Measurements from ENCODE around the gene SLC24A3.

The SLC24A3 gene

DNA sequence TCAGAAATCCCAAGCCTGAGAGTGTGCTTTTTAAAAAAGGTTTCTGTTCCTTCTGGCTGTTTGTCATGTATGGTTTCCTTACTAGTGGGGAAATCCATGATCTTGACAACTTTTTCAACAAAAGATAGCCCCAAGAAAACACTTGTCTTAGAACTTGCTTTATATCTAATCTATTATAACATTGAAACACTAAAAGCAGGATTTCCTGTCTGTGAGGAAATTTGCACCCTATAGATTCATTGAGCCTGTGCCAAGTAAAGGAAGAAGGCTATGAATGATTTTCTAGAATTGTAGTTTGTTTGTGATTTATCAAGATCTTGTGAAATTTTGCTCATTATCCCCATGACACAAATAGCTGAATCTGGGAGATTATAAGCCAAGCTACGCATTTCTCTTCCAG is 307.0 kb downstream of the SLC24A3 start:
- DNase-seq = no peak

DNA sequence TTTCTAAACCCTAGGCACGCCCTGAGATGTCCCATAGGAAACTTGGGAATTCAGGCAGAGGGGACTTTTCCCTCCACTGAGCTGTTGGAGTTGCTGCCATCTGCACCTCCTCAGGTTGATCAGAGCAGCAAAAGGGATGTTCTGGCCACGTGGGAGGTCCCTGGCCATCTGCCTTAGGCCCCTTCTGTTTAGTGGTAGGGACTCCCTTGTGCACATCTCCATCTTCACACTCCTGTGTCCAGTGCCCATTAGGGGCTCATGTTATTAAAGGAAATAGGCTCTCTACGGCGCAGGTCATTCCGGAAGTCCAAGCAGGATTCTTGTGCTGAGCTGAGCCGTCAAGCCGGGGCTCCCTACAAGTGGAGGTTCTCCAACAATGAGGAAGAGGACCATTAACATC is 307.8 kb downstream of the SLC24A3 start:
- no peak for DNase-seq

DNA sequence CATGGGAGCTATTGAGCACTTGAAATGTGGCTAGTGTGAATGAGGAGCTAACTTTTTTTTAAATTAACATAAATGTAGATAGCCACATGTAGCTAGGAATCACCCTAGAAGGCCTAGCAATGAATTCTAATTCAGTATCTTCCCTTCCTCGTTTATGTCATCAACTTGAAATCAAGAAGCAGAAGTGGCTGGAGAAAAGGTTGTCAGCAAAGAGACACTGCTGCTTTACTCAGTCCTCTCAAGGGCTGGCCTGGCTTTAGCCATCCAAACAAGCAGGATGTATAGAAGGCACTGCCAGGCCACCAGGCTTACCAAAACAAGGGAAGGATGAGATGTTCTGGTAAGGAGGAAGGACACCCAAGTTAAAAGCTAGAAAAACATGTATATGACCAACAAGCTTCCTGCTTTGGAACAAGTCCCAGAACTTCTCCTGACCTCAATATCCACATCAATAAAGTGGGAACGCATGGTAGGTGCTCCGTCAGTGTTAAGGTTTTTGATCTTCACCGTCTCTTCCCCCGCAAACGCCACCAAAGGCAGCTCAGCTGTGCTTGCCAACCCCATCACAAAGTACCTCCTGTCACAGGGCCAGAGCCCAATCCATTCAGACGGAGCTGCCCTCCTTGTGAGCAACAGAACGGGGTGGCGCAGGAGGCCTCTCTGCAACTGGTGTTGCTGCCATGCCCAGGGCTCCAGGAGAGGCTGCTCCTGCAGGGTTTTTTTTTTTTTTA is 309.8 kb downstream of the SLC24A3 start:
- no peak for DNase-seq

DNA sequence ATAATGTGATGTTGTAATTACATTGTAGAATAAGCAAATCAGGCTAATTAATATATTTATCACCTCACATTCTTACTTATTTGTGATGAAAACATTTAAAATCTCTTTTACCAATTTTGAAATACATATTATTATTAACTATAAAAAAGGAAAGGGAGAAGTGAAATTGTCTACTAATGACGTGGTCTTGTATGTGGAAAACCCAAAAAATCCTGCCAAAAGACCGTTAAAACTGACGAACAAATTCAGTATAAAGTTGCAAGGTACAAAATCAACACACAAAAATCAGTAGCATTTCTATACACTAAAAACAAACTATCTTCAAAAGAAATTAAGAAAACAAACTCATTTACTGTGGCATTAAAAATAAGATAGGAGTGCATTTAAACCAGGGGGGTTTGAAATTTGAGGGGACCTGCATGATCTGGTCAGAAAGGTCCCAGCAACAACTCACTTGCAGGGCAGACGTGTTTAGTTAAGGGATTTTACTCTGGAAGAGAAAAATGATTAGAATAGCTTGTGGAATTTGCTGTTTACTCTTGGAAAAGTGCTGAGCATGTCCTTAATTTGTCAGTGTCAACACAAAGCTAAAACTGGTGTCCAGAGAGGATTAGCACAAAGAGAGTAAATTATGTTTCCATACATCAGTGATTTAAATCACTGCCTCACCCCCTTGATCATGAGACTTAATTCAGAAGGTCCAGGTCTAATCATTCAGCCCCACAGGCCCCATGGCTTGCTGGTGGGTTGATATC is 310.6 kb downstream of the SLC24A3 start:
- no peak for DNase-seq

DNA sequence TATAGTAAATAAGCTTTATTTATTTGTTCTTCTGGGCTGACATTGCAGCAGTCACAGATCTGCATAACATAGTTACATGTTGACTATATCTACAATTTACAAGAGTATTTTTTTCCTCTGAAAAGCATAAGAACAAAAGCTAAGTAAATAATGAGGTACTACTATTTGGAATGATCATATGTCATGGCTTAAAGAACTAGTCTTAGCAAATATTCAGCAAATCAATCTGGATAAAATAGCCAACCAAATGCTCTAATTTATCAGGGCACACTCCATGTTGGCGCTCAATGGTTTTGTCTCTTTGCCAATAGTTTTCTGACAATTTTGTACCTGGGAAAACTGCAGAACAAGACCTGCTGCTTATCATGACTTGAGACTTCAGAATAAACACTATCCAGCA is 312.2 kb downstream of the SLC24A3 start:
- DNase-seq = no peak

DNA sequence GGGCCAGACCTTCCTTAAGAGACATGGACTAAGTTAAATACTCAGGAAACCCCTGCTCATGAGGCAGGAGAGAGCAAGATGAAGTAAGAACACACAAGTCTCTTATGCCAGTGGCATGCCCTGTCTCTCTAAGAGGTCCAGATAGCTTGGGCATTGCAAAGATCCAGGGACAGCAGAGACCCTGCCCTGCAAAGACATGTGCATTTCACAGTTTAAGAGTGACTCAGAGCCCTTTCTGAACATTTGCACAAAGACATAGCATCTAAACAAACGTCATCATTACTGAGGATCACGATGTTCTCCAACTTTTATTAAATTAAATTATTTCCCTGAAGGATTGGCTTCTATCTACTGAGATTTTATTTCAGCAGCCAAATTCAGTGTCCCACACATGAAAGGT is 315.1 kb downstream of the SLC24A3 start:
- DNase-seq = no peak

DNA sequence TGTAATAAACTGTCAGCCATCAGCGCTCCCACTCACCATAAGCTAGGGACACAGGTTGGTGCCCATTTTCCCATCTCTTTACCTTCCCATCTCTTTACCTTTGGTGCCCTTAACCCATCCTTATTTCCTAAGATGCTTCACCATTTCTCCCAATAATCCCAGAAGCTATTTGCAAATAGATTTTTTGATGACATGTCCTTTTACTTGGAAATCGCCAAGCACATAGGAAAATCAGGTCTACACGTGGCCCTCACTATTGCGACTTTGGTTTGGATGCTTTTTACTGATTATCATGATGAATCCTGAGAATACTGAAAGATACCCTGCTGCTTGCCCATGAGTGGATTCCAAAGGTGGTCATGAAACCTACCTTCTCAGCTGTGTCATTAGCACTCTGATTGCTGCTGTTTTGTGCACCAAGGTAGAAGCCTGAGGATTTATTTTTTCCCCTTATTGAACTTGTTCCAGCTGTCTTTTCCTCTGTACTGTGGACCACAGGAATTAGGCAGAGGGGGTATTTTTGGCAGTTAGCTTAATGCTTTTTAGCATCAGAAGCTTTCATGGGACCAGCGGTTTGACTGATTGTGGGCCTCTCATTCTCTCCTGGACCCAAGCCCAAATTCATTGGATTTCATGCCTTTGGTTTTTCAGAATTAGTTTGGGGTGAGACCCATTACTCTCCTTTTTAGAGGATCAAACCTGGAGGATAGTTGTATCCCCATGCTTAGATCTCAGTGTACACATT is 316.0 kb downstream of the SLC24A3 start:
- no peak for DNase-seq

DNA sequence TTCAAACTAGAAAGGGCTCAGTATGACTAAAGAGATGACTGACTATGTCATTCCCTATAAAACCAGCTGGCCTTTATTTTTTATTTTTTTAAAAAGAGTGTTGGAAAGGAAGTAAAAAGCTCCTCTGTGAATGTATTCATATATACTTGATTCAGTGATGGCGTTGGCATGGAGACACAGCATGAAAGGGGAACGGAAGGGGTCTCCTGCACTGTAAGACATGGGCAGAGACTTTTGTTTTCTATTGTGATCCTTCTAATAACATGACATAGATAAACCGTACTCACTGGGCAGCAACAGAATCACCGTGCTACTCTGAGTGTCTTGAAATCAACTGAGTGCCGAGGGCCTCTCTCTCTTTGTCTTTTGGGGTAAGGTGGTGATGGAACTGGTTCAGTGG is 317.6 kb downstream of the SLC24A3 start:
- no peak for DNase-seq

DNA sequence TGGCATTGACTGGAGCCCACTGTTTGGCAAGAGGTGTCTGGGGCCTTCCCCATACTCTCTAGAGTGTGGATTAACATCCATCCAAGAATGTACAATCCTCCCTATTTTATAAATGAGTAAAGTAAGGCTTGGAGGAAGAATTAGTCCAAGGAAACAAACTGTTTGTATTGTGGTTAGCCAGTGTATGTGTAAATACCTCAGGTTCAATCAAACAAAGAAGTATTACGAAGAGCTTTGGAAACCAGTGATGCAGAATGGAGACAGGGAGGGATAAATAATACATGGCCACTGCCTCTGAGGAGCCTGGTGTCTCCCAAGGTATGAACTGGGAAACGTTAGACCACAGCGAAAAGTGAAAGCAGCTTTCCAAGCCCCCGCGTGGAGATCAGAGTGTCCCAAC is 319.0 kb downstream of the SLC24A3 start:
- DNase-seq = no peak

DNA sequence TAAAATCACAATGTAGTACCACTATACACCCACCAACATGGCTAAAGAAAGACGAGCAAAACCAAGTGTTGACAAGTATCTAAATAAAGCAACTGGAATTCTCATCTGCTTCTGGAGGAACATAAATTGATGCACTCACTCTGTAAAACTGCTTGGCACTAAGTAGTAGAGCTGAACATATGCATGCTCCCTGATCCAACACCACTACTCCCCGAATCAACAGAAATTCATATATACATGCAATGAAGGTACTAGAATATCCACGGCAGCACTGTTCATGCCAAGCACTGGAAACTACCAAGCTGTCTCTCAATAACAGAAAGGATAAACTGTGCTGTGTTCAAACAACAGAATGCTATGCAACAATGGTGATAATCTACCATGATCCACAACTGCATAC is 326.1 kb downstream of the SLC24A3 start:
- no peak for DNase-seq

DNA sequence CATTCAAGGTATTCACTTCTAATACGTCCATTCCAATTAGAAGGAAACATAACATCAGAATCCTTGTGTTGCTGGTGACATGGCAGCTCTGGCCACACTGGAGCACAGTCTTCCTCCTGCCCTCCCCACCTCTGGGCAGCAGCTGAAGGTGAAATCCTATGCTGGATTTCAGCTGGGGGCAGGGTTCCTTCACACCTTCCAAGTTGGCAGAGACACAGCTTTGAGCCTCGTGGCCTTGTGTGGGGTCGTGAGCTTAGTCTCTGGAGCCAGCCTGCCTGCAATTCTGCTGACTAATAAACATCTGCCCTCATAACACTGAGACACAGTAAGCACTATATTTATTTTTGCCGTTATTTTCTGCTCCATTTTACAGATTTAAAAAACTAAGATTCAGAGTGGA is 326.7 kb downstream of the SLC24A3 start:
- DNase-seq = no peak

DNA sequence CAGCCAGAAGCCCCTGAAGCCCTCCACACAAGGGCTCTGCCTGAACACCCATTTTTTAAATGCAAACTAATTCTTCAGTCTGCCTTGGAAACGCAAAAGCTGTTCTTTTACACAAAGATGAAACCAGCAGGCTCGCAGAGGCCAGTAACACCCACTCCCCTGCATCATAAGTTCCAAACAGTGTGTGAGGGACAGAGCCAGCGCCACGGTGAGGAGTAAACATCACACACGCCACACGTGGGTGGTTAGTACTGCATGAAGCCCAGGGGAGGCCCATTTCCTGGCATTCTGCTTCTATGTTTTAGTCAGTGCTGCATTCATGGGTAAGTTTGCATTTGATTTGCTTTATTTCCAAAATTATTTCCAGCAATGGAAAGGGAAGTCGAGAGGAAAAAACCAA is 327.9 kb downstream of the SLC24A3 start:
- DNase-seq = no peak

DNA sequence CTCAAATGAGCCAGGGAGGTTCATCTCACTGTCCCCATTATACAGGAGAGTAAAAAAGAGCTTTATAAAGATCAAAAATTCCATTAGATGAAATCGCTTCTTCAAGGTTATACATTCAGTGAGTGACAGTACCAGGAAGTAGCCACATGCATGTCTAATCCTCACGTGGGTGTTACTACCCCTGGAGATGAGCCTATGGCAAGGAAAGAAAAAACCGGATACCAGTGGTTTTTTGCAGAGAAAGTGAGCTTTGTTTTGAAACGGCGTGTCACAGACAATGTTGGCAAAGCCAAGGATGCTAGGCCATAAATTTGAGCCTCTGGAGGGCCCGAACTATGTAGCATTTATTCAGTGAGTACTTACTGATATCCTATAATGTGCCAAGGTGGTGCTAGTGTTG is 330.7 kb downstream of the SLC24A3 start:
- no peak for DNase-seq

DNA sequence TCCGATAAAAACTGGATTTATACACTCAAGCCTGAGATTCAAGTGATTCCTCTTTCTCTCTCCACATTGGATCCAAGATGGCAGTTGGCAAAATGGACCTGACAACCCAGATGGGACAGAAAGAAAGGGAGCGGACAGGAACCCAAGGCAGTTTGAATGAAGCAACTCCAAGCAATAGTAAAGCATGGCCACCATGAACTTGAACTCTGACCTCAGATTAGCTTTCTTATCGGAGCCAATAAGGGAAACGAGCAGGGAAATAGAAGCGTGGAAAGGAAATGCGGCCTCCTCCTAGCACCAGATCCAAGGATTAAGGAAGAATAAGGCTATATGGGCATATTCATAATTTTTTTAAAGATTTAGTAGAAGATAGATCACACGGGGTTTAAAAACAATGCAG is 332.2 kb downstream of the SLC24A3 start:
- no peak for DNase-seq

DNA sequence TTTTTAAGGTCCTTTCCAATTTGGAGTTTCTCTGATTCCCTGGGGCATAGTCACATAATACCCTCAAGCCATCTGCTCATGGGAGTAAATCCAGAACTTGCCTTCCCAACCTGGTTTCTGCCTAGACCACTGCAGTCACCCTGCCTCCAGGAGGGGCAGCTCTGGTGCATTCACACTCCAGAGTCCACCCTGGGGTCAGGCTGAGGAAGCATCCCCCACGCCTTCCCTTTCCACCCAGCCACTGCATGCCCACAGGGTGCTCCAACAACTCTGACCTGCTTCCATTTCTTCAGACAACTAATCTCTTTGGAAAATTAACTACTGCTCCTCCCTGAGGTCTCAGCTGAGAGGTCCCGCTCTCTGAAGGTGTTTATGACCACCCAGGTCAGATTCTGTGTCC is 334.2 kb downstream of the SLC24A3 start:
- no peak for DNase-seq

DNA sequence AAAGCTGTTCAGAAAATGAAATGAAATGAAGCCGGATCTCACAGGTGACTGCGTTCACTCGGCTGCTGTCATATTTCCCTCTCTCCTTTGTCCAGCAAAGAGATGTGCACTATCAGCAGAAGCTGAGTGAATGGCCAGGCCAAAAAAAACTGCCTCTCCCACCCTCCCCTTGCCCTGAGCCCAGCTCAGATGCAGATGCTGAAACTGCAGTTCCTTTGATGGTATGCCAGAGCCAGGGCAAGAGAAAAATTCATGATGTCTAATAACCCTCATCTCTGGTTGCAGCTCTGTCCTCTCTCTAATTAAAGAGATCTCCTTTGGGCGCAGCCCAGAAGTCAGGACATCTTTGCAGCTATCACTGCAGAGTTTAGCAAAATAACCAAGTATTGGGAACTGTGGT is 335.1 kb downstream of the SLC24A3 start:
- DNase-seq = no peak

DNA sequence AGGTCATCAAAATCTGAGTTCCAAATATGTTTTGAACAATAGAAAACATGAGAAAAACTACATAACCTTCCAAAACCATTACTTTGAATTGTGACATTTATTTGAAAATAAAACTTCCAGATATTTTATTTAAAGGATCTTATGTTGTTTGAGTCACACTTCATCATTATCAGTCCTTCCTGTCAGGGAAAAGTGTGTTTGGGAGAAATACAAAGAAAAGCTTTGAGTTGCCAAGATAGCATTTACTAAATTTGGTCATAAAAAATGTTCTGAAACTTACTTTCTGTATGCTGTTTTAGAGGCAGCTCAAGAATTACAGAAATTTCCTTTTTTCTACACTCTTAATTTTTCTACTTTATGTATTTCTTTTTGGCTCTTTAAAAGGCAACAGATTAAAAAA is 337.5 kb downstream of the SLC24A3 start:
- no peak for DNase-seq

DNA sequence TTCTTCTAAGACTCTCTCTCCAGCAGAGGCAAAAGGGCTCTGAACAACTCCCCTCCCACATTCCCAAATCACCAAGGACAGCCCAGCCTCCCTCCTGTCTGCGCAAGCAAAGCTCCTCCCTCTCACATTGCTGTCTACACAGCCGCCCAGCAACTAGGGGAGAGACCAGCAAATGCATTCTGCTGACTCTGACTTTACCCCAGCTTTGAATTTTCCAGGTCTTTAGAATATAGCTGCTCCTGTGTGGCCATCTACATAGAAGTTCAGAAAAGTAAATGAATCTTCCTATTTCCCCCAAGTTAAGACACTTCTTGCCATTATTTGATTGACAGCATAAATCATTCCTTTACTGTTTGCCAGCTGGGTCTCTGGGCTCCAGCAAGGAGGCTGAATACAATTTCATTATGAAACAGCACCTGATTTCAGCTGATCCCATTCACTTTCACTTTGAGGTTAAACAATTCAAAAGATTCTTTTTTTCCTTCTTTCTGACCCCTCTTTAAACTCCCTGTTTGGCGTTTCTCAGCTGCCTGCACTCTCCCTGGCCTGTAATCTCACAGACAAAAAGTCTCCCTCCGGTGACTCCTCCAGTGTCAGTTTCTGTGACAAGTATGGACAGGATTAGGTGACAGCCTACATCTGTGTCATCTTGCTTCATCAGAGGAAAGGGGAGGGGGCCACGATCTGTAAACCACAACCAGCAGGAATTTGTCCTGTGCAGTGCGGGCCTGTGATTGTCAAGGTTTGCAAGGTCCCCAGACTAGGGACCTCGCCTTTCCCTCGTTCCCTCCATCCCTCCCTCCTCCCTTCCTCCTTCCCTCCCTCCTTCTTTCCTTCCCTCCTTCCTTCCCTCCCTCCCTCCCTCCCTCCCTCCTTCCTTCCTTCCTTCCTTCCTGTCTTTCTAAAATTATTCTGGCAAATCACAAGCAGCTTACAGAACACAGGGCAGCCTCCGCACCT is 340.1 kb downstream of the SLC24A3 start:
- no peak for DNase-seq

DNA sequence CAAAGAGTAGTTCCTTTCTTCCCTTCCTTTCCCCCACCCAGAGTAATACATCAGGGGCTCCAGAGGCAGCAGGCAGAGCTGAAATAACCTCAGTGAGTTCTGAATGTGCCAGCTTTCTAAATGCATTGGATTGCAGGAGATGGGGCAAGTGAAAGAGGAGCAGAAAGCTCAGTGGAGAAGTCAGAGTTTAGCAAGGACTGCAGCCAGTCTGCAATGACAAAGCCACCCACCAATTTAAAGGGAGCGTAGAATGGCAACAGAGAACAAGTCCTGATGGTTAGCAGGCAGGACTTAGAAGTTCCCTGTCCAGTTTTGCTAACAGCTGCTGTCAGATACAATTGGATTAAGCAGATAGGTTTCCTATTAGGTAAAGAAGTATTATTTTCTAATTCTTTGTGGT is 342.2 kb downstream of the SLC24A3 start:
- no peak for DNase-seq

DNA sequence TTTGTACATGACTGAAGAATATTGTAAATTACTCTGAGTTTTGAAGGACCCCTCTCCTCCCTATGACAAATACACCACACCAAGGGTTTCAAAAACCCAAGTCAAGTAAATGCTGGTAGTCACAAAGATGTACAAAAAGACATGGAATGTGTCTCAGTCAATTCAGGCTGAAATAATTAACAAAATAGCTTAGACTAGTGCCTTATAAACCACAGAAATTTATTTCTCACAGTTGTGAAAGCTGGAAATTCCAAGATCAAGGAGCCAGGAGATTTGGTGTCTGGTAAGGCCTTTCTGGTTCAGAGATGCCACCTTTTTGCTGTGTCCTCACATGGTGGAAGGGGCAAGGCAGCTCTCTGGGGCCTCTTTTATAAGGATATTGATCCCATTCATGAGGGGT is 343.3 kb downstream of the SLC24A3 start:
- DNase-seq = no peak

DNA sequence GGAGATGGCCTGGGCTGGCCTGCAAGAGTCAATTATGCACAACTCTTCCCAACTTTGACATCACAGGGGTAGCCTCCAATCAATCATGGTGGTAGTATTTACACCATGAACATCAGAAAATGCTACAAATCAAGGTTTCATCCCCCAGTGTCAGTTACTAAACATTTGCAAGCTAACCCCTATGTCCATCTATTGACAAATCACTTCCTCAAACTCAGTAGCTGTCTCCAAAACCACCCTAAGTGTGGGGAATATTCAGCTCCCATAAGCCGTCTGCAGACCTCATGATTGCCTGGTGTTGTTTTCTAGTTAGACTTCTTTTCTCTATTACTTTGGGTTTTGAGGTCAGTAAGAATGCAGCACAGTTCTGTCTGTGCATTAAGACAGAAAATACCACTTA is 344.8 kb downstream of the SLC24A3 start:
- DNase-seq = no peak

DNA sequence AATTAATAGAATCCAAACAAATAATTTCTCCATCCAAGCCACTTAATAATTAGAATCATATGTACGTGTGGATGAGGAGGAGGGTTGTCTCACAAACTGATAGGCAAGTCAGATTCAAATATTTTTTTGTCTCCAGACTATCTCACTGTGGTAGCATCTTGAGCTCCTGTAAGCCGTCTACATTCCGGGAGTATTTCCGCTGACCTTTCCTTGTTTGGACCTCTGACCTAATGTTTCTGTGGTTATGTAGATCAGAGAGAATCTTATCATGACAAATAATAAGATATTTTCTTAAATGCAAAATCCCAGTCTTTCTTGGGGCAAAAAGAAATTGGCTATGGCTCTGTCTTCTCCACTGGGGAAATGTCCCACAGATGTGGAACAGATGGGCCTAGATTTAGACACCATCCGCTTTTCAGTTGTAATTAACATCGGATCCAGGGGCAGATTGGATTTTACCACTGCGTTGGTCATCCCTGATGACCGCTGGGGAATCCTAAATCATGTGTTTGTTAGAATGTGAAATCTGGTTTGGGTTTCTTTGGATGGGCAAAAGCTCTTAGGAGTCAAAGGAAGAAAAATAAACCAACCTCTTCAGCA is 348.5 kb downstream of the SLC24A3 start:
- no peak for DNase-seq

All from NCI-H1092 (cell line).